SJCRH30 (cell line): ENCODE measurements around the gene PCDHB9. TPM values are rescaled to one million over a fixed set of nuclear protein-coding genes. Genes with fewer than 3 reads are reported as not detected.
"Not testable (repeated sequence)": the region's sequence is repeated elsewhere in the genome, so short reads cannot be mapped to it uniquely, and the experiment has no call there.

Experiments used
- DNase-seq, 2 experiments: peaks; one replicate each; pipeline ENCODE4 v3.0.0-alpha.2; 2015 to 2020
- H3K27ac ChIP-seq: fragments of 250-450 bp; sonication (Bioruptor Pico); 2 replicates; pipeline ENCODE4 v1.5.1; 2020; ENCODE audit warnings: mild to moderate bottlenecking, moderate library complexity
- H3K27me3 ChIP-seq: fragments of 250-450 bp; sonication (Bioruptor Pico); 2 replicates; pipeline ENCODE4 v1.5.1; 2020; ENCODE audit warnings: mild to moderate bottlenecking, moderate library complexity
- H3K36me3 ChIP-seq: fragments of 250-450 bp; sonication (Bioruptor Pico); 2 replicates; pipeline ENCODE4 v1.5.1; 2020; ENCODE audit warnings: mild to moderate bottlenecking, moderate library complexity
- H3K4me1 ChIP-seq: fragments of 250-450 bp; sonication (Bioruptor Pico); 2 replicates; pipeline ENCODE4 v1.5.1; 2020; ENCODE audit warnings: mild to moderate bottlenecking, moderate library complexity
- H3K4me3 ChIP-seq: fragments of 250-450 bp; sonication (Bioruptor Pico); 2 replicates; pipeline ENCODE4 v1.5.1; 2020; ENCODE audit warnings: mild to moderate bottlenecking, moderate library complexity
- H3K9me3 ChIP-seq: fragments of 250-450 bp; sonication (Bioruptor Pico); replicated peaks from 2 replicates; pipeline ENCODE4 v1.5.1; 2020; ENCODE audit warnings: mild to moderate bottlenecking, moderate library complexity
- total RNA-seq: library from RNA; depleted of rRNA; stranded (reverse); fragments of >200 nt; shearing (Covaris generic); gene quantifications from 2 replicates; pipeline ENCODE4 v1.2.3, GENCODE V29; 2014

Gene PCDHB9
- total RNA-seq, 1 experiment from 2014 or later, result 4.9 TPM

DNA sequence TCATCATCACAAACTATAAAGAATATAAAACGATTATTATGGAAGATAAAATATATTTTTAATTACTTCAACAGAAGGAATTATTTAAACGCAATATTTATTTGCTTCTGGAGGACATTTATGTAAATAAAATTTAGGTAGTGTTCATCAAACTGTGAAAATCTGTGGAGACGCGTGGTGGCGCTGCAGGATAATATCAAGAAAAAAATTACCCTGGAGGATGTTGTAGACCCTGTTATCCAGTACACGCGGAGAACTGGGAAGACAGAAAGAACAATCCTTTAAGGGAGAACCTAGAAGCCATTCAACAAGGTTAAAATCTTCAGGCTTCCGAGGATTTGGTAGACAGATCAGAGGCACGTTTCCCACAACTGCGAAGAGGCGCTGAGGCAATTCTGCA is 21.5 kb downstream of the PCDHB9 start, which contains the start of gene PCDHB12:
TSS of gene PCDHB12 (plus strand) at position 242 of the 400 bp plus-strand sequence. CDS start 189 bp downstream, outside the sequence.
- no peaks in the 10 kb centered on the region for H3K4me1 ChIP-seq
- peaks cover 8% of the 10 kb centered on the region for H3K9me3 ChIP-seq
- peak within 1 kb of the TSS; percentile 57 for H3K4me3 ChIP-seq
- no peaks in the 10 kb centered on the region; the same call in none of the 2 replicates for H3K36me3 ChIP-seq
- peak within 1 kb of the TSS; percentile 48 for H3K27ac ChIP-seq
- no peaks in the 10 kb centered on the region for H3K27me3 ChIP-seq
- peak in 1 of 2 experiments; percentile 55 for DNase-seq

GRCh38 chr5:141210281-141210680 is 23.3 kb downstream of the PCDHB9 start:
- H3K4me1 ChIP-seq, H3K4me3 ChIP-seq, H3K36me3 ChIP-seq: not testable (repeated sequence)

DNA sequence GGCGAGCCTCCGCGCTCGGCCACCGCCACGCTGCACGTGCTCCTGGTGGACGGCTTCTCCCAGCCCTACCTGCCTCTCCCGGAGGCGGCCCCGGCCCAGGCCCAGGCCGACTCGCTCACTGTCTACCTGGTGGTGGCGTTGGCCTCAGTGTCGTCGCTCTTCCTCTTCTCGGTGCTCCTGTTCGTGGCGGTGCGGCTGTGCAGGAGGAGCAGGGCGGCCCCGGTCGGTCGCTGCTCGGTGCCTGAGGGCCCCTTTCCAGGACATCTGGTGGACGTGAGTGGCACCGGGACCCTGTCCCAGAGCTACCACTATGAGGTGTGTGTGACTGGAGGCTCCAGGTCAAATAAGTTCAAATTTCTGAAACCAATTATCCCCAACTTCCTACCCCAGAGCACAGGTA is 23.9 kb downstream of the PCDHB9 start:
- not testable (repeated sequence) for DNase-seq, H3K36me3 ChIP-seq, H3K4me3 ChIP-seq, H3K27ac ChIP-seq, H3K4me1 ChIP-seq, H3K27me3 ChIP-seq
- H3K9me3 ChIP-seq, result peaks cover 11% of the 10 kb centered on the region

More at GRCh38 chr5:141210281-141210680, 23.3 kb downstream of the PCDHB9 start:
- H3K9me3 ChIP-seq, result peaks cover 11% of the 10 kb centered on the region
- DNase-seq, H3K27me3 ChIP-seq, H3K27ac ChIP-seq: not testable (repeated sequence)

- H3K9me3 ChIP-seq, result peaks cover 18% of the 10 kb centered on the region
- not testable (repeated sequence) for H3K4me1 ChIP-seq, H3K4me3 ChIP-seq, H3K27ac ChIP-seq, H3K36me3 ChIP-seq, H3K27me3 ChIP-seq
- peak; percentile 73 to 83 for DNase-seq
Observed at GRCh38 chr5:141213656-141214339, 26.8 kb downstream of the PCDHB9 start, which contains the start of gene PCDHB13. PCDHB13 (plus strand) TSS chr5:141213919; CDS start chr5:141214124, 205 bp downstream.

DNA sequence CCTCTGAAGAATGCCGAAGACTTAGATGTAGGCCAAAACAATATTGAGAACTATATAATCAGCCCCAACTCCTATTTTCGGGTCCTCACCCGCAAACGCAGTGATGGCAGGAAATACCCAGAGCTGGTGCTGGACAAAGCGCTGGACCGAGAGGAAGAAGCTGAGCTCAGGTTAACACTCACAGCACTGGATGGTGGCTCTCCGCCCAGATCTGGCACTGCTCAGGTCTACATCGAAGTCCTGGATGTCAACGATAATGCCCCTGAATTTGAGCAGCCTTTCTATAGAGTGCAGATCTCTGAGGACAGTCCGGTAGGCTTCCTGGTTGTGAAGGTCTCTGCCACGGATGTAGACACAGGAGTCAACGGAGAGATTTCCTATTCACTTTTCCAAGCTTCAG is 27.6 kb downstream of the PCDHB9 start:
- not testable (repeated sequence) for H3K27ac ChIP-seq, H3K36me3 ChIP-seq, DNase-seq, H3K27me3 ChIP-seq, H3K4me1 ChIP-seq, H3K4me3 ChIP-seq
- peaks cover 20% of the 10 kb centered on the region for H3K9me3 ChIP-seq

- not testable (repeated sequence) for H3K4me1 ChIP-seq, H3K27ac ChIP-seq, H3K4me3 ChIP-seq, H3K27me3 ChIP-seq, DNase-seq, H3K36me3 ChIP-seq
- peaks cover 17% of the 10 kb centered on the region for H3K9me3 ChIP-seq
Observed at GRCh38 chr5:141215504-141215903, 28.5 kb downstream of the PCDHB9 start.

DNA sequence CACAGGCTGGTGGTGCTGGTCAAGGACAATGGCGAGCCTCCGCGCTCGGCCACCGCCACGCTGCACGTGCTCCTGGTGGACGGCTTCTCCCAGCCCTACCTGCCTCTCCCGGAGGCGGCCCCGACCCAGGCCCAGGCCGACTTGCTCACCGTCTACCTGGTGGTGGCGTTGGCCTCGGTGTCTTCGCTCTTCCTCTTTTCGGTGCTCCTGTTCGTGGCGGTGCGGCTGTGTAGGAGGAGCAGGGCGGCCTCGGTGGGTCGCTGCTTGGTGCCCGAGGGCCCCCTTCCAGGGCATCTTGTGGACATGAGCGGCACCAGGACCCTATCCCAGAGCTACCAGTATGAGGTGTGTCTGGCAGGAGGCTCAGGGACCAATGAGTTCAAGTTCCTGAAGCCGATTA is 29.1 kb downstream of the PCDHB9 start:
- H3K36me3 ChIP-seq, H3K27me3 ChIP-seq, H3K4me3 ChIP-seq, H3K4me1 ChIP-seq, DNase-seq, H3K27ac ChIP-seq: not testable (repeated sequence)
- H3K9me3 ChIP-seq, result peaks cover 16% of the 10 kb centered on the region

DNA sequence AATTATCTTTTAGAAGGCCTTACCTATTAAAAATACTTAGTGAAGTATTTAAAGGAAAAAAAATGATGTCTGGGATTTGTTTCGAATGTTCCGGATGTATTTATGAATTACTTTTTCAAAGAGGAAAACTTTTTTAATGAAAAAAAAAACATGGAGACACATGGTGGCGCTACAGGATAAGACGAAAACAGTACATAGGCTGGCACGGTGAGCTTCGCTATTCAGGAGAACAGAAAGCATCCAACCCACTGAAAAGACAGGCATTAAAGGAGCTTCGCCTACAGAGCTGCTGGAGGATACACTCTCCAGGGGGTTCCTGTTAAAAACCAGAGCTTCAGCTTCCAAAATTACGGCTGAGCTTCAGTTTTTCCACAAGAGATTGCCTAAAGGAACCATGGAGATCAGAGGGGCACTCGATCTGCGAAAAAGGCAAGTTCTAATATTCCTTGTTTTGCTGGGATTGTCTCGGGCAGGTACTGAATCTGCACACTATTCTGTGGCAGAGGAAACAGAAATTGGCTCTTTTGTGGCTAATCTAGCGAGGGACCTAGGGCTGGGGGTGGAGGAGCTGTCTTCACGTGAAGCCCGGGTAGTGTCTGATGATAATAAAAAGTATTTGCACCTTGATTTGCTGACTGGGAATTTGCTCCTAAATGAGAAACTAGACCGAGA is 36.3 kb downstream of the PCDHB9 start, which contains the start of gene PCDHB14:
TSS of gene PCDHB14 (plus strand) at position 232 of the 672 bp plus-strand sequence. CDS start at position 395, 163 bp downstream.
- no peaks in the 10 kb centered on the region for H3K27me3 ChIP-seq
- peaks cover 6% of the 10 kb centered on the region; the same call in 1 of the 2 replicates for H3K4me1 ChIP-seq
- H3K27ac ChIP-seq, result peak within 1 kb of the TSS; percentile 43
- no peaks in the 10 kb centered on the region; the same call in 1 of the 2 replicates for H3K36me3 ChIP-seq
- H3K9me3 ChIP-seq, result peaks cover 18% of the 10 kb centered on the region
- peak; percentile 65 to 82 for DNase-seq
- peak within 1 kb of the TSS; percentile 64 for H3K4me3 ChIP-seq

DNA sequence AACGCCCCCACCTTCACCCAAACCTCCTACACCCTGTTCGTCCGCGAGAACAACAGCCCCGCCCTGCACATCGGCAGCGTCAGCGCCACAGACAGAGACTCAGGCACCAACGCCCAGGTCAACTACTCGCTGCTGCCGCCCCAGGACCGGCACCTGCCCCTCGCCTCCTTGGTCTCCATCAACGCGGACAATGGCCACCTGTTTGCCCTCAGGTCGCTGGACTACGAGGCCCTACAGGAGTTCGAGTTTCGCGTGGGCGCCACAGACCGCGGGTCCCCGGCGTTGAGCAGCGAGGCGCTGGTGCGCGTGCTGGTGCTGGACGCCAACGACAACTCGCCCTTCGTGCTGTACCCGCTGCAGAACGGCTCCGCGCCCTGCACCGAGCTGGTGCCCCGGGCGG is 37.9 kb downstream of the PCDHB9 start:
- H3K27me3 ChIP-seq, H3K27ac ChIP-seq, DNase-seq: not testable (repeated sequence)

GRCh38 chr5:141225421-141225820 is 38.5 kb downstream of the PCDHB9 start:
- 0 out of 2 replicates have a peak, but pooled peaks cover 13% of the 10 kb centered on the region for H3K9me3 ChIP-seq
- not testable (repeated sequence) for H3K4me1 ChIP-seq, H3K27ac ChIP-seq, H3K27me3 ChIP-seq, H3K4me3 ChIP-seq, H3K36me3 ChIP-seq, DNase-seq

More for the DNA sequence above, 37.9 kb downstream of the PCDHB9 start:
- H3K4me3 ChIP-seq, H3K4me1 ChIP-seq, H3K36me3 ChIP-seq: not testable (repeated sequence)
- H3K9me3 ChIP-seq, result 0 out of 2 replicates have a peak, but pooled peaks cover 13% of the 10 kb centered on the region

GRCh38 chr5:141234109-141234667 is 47.2 kb downstream of the PCDHB9 start:
- Histone ChIP-seq H3K27me3 (no peaks in the 10 kb centered on the region), H3K4me1 (no peaks in the 10 kb centered on the region), H3K36me3 (no peaks in the 10 kb centered on the region), H3K9me3 (peaks cover 11% of the 10 kb centered on the region), H3K4me3 (peak overlapping the region; percentile 50), H3K27ac (peak overlapping the region; percentile 29; the same call in 1 of the 2 replicates)
- DNase-seq, result peak in 1 of 2 experiments; percentile 48

GRCh38 chr5:141235922-141236321 is 49.0 kb downstream of the PCDHB9 start:
- not testable (repeated sequence) for H3K4me3 ChIP-seq, H3K27ac ChIP-seq, H3K27me3 ChIP-seq, H3K4me1 ChIP-seq, DNase-seq, H3K36me3 ChIP-seq
- peaks cover 16% of the 10 kb centered on the region for H3K9me3 ChIP-seq

- peaks cover 16% of the 10 kb centered on the region for H3K9me3 ChIP-seq
- H3K36me3 ChIP-seq, result no peaks in the 10 kb centered on the region
- no peak for DNase-seq
- H3K4me1 ChIP-seq, result no peaks in the 10 kb centered on the region
- no peak overlapping the region for H3K4me3 ChIP-seq
- no peaks in the 10 kb centered on the region for H3K27me3 ChIP-seq
- no peak overlapping the region for H3K27ac ChIP-seq
Observed at GRCh38 chr5:141236516-141237313, 49.8 kb downstream of the PCDHB9 start.
